Stimulated activated CD8-positive, alpha-beta memory T cell treated with anti-CD3 and anti-CD28 coated beads, Interleukin-2, amount 100 ng/mL, for 1 hour (primary cell): Measurements from ENCODE around the gene ZFYVE28.

Source experiments
- DNase-seq, 2 donors: peaks; one replicate each; pipeline ENCODE4 v3.0.0-alpha.2; 2020; ENCODE audit warnings: low read depth in 2 of 2

Gene ZFYVE28

GRCh38 chr4:2353222-2354107, 65.0 kb downstream of the ZFYVE28 start:
- DNase-seq, result no peak

DNA sequence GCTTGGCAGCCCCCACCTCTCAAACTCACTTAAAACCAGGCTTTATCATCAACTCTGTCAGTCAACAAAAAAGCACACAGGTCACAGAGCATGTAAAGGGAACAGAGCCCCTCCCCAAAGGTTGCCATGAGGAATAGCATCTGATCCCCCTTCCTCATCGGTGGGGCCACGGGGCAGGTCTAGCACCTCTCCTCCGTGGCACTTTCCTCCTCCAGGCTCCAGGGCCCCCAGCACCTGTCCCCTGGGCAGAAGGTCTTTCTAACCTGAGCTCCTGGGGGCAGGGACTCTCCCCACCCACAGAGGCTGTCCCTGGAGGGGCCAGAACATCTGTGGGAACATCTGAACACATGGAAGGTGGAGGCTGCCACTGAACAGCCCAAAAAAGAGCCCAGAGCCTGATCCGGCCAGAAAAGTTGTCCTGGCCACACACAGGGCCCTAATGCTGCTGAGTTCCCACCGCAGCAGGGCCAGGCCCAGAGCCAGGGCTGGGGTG, 65.7 kb downstream of the ZFYVE28 start:
- no peak for DNase-seq

GRCh38 chr4:2352171-2352570, 66.3 kb downstream of the ZFYVE28 start:
- DNase-seq, result no peak

- no peak for DNase-seq
Measured at GRCh38 chr4:2350982-2351381, 67.5 kb downstream of the ZFYVE28 start.

GRCh38 chr4:2348786-2349185, 69.7 kb downstream of the ZFYVE28 start:
- DNase-seq, result no peak

GRCh38 chr4:2347190-2347589, 71.3 kb downstream of the ZFYVE28 start:
- DNase-seq, result no peak

DNA sequence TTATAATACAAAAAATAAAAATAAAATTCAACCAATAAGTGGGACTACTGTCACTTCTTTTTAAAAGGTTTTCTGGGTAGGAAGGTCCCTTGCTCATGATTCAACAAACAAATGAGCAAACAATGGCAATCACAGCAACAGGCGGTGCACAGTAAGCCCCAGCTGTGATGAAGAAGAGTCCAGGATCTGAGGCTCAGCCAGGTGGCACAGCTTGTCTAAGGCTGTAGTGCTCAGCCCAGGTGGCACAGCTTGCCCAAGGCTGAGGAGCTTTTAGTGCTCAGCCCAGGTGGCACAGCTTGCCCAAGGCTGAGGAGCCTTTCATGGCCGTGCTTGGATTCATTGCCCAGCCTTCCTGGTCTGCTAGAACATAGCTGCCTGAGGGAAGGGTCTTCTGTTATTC, 75.0 kb downstream of the ZFYVE28 start:
- DNase-seq, result no peak

GRCh38 chr4:2341911-2342652, 76.4 kb downstream of the ZFYVE28 start:
- DNase-seq, result no peak

GRCh38 chr4:2341261-2341841, 77.1 kb downstream of the ZFYVE28 start:
- DNase-seq, result no peak

GRCh38 chr4:2340272-2341061, 78.0 kb downstream of the ZFYVE28 start:
- no peak for DNase-seq

DNA sequence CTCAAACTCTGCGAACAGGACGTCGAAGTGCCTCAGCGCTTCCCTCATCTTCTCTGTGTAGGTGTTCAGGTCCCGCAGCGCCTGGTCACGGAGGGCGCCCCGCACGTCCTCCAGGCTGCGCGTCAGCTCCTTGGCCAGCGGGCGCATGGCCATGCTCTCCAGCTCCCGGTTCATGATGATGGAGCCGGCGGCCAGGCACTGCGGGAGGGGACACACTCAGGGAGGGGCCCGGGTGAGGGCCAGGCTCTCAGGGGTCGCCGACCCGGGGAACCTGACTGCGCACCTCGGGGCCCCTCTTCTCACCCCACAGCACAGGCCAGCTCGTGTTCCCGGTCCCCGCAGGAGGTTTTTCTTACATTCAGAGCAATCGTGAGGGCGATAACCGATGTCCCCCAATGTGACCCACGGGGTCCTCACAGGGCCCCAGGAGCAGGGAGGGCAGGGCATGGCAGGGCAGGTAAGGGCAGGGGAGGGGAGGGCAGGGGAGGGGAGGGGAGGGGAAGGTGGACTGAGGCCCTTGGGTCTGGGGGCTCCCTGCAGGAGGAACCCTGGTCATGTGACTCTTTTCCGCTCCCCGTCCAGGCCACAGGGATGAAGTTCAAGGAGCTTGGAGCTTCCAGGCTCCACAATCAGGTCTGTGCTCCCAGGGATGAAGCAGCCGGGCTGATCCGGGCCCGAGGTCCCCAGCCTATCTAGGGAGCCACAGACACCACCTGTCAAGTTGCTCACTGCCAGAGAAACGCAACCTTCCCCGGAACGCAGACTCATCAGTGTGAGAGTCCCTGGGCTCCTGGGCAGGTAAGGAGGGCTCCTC, 78.8 kb downstream of the ZFYVE28 start:
- DNase-seq, result no peak

DNA sequence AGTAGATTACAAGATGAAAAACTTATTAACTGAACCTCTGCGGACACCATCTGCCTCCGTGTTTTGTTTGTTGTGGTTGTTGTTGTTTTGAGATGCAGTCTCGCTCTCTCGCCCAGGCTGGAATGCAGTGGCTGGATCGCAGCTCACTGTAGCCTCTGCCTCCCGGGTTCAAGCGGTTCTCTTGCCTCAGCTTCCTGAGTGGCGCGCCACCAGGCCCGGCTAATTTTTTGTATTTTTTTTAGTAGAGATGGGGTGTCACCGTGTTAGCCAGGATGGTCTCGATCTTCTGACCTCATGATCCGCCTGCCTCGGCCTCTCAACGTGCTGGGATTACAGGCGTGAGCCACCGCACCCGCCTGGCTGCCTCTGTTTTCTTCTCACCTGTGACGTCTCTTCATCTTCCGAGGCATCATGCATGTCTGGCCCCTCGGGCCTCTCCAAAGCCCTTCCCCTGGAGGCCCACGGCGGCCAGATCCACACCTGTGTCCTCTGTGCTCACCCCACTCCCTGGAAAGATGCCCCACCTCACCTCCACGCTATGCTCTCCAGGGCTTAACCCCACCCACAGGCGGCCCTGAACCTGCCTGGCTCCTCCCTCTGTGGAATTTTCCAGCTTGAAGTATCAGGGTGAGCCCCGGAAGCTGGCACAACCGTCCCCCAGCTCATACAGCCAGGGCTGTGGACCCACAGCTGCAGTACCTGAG, 79.5 kb downstream of the ZFYVE28 start:
- no peak for DNase-seq

DNA sequence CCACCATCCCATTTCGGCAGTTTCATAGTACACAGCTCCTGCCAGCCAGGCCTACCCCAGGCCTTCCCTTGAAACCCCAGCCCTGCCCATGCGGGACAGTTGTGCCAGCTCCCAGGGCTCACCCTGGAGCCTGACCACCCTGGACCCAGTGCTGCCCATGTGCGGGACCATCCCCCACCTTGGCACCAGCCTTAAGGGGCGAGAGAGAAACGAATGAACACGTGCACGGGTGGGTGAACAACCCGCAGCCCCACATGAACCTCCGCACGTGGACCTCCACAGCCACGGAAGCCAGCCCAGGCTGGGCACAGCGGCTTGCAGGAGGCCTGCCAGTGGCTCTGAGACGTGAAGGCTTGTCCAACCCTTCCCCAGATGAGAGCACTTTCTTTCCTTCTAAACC, 80.5 kb downstream of the ZFYVE28 start:
- no peak for DNase-seq

GRCh38 chr4:2337131-2337723, 81.2 kb downstream of the ZFYVE28 start:
- no peak for DNase-seq

DNA sequence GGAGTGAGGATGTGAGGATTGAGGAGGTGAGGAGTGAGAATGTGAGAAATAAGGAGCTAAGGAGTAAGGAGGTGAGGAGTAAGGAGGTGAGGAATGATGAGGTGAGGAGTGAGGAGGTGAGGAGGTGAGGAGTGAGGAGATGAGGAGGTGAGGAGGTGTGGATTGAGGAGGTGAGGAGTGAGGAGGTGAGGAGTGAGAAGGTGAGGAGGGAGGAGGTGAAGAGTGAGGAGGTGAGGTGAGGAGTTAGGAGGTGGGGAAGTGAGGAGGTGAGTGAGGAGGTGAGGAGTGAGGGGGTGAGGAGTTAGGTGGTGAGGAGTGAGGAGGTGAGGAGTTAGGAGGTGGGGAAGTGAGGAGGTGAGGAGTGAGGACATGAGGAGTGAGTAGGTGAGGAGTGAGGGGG, 81.8 kb downstream of the ZFYVE28 start:
- DNase-seq, result no peak

DNA sequence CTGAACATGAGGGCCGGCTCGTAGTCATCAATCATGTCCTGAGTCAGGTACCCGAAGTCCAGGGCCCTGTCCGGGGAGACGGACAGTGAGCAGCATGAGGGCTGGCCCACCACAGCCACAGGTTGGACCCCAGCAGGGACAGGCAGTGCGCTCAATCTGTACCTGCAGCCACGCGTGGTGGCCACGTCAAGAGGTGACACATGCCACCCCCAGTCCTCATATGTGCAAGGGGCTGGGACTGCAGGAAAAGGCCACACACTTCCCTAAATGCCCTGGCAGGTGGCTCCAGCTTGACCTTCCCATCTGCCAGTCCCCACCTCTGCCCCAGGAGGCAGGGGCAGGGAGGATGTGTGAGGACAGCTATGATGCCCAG, 82.7 kb downstream of the ZFYVE28 start:
- DNase-seq, result no peak

DNA sequence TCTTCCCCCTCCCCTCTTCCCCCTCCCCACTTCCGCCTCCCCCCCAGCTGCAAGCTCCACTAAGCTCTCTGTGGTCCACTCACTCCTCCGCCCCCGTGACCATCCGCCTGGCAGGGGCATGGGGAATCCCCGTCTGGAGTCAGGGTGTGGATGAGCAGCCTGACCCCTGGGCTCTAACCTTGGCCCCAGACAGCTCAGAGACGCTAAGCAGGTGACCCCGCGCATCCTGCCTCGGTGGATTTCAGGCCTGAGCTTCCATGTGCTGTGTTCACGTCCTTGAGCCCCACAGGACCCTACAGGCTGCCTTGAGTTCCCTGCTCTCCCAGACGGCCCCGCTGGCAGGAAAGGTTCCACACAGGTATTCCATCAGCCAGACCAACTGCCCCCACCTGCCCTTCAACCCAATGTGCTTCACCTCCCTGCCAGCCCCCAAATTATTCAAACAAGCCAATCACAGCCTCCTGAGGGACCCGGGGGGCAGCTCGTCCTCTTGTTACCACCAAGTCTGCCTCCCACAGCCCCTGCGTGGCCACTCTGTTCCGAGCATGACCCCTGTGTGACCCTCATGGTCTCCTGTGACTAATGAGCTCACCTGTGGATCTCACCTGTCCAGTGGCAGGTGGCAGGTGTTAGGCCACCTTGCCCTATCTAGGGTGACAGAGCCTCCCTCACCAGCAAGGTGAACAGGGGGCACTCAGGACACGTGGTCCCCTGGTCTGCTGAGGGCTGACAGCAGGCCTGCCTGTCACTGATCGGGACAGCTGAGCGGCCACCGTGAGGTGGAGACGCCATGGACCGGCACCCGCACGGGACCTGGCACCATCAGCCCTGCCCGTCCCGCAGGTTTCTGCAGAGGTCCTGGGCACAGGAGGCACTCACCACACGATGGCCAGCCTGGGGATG, 83.4 kb downstream of the ZFYVE28 start:
- DNase-seq, result no peak

GRCh38 chr4:2333916-2334644, 84.4 kb downstream of the ZFYVE28 start:
- DNase-seq, result no peak
